PC-3 (cell line): ENCODE results near the gene CARD19. TPM values are rescaled to one million over a fixed set of nuclear protein-coding genes. Genes with fewer than 3 reads are reported as not detected.

Experiments used
- ATAC-seq: fragments of 200-7000 bp; cut with Tn5 transposase; 2 replicates; pipeline ENCODE4 v1.9.1; 2020; ENCODE audit warnings: mild to moderate bottlenecking, moderate library complexity
- BruUV-seq: library from RNA; stranded (reverse); fragments of 400-500 nt; replicated peaks from 2 replicates; lab custom pipeline; 2021; lab: Mats Ljungman, UMichigan
- CTCF ChIA-PET: fragments of 300-600 bp; sonication (Branson Sonifier 250); formaldehyde crosslinking; loops from one replicate; lab custom pipeline; 2022; ENCODE audit warnings: antibody characterized with exemption; lab: Charles Lee
- POLR2A ChIA-PET: fragments of 300-600 bp; sonication (Branson Sonifier 250); formaldehyde crosslinking; loops from one replicate; lab custom pipeline; 2022; ENCODE audit warnings: antibody characterized with exemption; ENCODE audit not compliant: unreplicated experiment; lab: Charles Lee
- DNase-seq: peaks from one replicate; pipeline ENCODE4 v3.0.0-alpha.2; 2015
- H2AFZ ChIP-seq: fragments of 300-600 bp; sonication (generic); 2 replicates; pipeline ENCODE4 v1.6.0; 2016; ENCODE audit warnings: antibody characterized with exemption, low read length
- H3F3A ChIP-seq: fragments of 300-600 bp; sonication (generic); one replicate; pipeline ENCODE4 v1.6.0; 2017; ENCODE audit warnings: antibody characterized with exemption, low read length, control low read depth, mild to moderate bottlenecking; ENCODE audit not compliant: unreplicated experiment
- H3K27ac ChIP-seq: fragments of 300-600 bp; sonication (generic); 2 replicates; pipeline ENCODE4 v1.5.1; 2016; ENCODE audit warnings: mild to moderate bottlenecking, low read length
- H3K27me3 ChIP-seq: fragments of 300-600 bp; sonication (generic); 2 replicates; pipeline ENCODE4 v1.6.1; 2016; ENCODE audit warnings: low read length, mixed read lengths
- H3K36me3 ChIP-seq: fragments of 300-600 bp; sonication (generic); 2 replicates; pipeline ENCODE4 v1.6.1; 2016; ENCODE audit warnings: low read depth, mixed run types, low read length, mixed read lengths
- H3K4me1 ChIP-seq: fragments of 300-600 bp; sonication (generic); 2 replicates; pipeline ENCODE4 v1.5.1; 2016; ENCODE audit warnings: low read length; ENCODE audit not compliant: insufficient read depth
- H3K4me2 ChIP-seq: fragments of 300-600 bp; sonication (generic); 2 replicates; pipeline ENCODE4 v1.6.0; 2016; ENCODE audit warnings: low read length
- H3K4me3 ChIP-seq: fragments of 300-600 bp; sonication (generic); 2 replicates; pipeline ENCODE4 v1.5.1; 2016; ENCODE audit warnings: mild to moderate bottlenecking, low read length, mixed read lengths
- H3K79me2 ChIP-seq: fragments of 300-600 bp; sonication (generic); 2 replicates; pipeline ENCODE4 v1.6.1; 2017; ENCODE audit warnings: low read length, mixed read lengths
- H3K9ac ChIP-seq: fragments of 300-600 bp; sonication (generic); 2 replicates; pipeline ENCODE4 v1.6.0; 2016; ENCODE audit warnings: mild to moderate bottlenecking, low read length
- H3K9me2 ChIP-seq: fragments of 300-600 bp; sonication (generic); replicated peaks from 2 replicates; pipeline ENCODE4 v1.6.1; 2016; ENCODE audit warnings: mixed run types, low read length, mixed read lengths
- H3K9me3 ChIP-seq: fragments of 300-600 bp; sonication (generic); 2 replicates; pipeline ENCODE4 v1.6.1; 2016; ENCODE audit warnings: low read length, mixed read lengths
- H4K20me1 ChIP-seq: fragments of 300-600 bp; sonication (generic); 2 replicates; pipeline ENCODE4 v1.6.1; 2016; ENCODE audit warnings: low read length, mixed read lengths
- EZH2 ChIP-seq: fragments of 300-600 bp; sonication (generic); IDR thresholded peaks from one replicate; pipeline ENCODE4 v1.6.1; 2017; ENCODE audit warnings: antibody characterized with exemption, mild to moderate bottlenecking, low read length; ENCODE audit not compliant: unreplicated experiment
- EZH2phosphoT487 ChIP-seq: fragments of 300-600 bp; sonication (generic); IDR thresholded peaks from 2 replicates; pipeline ENCODE4 v1.6.1; 2018; ENCODE audit warnings: mild to moderate bottlenecking, antibody characterized with exemption, low read length, borderline replicate concordance
- intact Hi-C: fragments of 100-400 bp; cut with micrococcal nuclease; formaldehyde crosslinking; loops from 2 replicates; pipeline ENCODE4 v1.9.0; 2023
- total RNA-seq: library from RNA; depleted of rRNA; stranded (reverse); fragments of >200 nt; gene quantifications from 2 replicates; pipeline ENCODE4 v1.2.3, GENCODE V29; 2014
- TF ChIP-seq, protein P1 (sequence below): fragments of 300-600 bp; sonication (generic); conservative IDR thresholded peaks from 2 replicates; pipeline ENCODE4 v1.5.1; 2017; ENCODE audit warnings: antibody characterized with exemption, low read depth, mild to moderate bottlenecking, low read length

The CARD19 gene
- total RNA-seq, 1 experiment from 2014 or later: 68.6 TPM

DNA sequence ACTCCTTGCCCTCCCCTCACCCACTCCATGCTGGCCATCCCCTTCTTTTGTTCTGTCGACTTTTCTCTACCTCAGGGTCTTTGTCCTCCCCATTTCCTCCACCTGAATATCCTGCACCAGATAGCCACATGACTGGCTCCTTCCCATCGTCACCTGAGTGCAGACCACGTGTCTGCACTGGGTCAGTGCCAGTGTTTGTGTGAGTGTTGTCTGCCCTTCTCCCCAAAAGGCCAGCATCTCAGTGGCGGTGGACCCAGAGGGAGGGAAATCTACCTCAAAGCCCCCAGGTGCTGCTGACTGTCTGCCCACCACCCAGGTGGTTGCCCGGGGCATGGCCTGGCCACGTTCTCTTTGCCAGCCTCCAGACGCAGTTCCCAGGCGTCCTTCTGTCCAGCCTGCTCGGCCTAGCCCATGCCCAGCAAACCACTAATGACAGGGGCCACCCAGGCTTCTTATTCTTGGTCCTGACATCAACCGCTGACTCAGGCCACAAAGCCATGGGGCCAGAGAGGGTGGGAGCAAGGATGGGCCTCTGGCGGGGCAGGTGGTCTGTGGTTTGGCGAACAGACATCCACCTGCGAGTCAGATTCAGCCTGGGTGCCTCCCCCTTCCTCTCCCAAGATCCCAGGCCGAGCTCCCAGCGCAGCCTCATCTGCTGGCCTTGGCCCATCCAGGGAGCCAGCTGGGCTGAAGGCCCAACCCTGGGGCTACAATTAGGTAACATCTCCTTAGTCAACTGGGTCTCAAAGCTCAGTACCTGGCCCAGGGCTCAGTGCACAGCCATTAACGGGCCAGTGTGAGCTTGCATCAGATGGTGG, 43.6 kb downstream of the CARD19 start:
- H3K27ac ChIP-seq: no peak overlapping the region
- no peaks in the 10 kb centered on the region for H3K79me2 ChIP-seq
- H3K4me2 ChIP-seq: no peak overlapping the region
- no peak for DNase-seq
- ATAC-seq: no peak
- no peaks in the 10 kb centered on the region for H3K27me3 ChIP-seq
- POLR2A ChIA-PET: no interaction called here
- no peaks in the 10 kb centered on the region for H3K36me3 ChIP-seq
- no peak overlapping the region for H2AFZ ChIP-seq
- TF ChIP-seq EZH2 (no peak), EZH2phosphoT487 (no peak)
- TF ChIP-seq, protein P1, sequence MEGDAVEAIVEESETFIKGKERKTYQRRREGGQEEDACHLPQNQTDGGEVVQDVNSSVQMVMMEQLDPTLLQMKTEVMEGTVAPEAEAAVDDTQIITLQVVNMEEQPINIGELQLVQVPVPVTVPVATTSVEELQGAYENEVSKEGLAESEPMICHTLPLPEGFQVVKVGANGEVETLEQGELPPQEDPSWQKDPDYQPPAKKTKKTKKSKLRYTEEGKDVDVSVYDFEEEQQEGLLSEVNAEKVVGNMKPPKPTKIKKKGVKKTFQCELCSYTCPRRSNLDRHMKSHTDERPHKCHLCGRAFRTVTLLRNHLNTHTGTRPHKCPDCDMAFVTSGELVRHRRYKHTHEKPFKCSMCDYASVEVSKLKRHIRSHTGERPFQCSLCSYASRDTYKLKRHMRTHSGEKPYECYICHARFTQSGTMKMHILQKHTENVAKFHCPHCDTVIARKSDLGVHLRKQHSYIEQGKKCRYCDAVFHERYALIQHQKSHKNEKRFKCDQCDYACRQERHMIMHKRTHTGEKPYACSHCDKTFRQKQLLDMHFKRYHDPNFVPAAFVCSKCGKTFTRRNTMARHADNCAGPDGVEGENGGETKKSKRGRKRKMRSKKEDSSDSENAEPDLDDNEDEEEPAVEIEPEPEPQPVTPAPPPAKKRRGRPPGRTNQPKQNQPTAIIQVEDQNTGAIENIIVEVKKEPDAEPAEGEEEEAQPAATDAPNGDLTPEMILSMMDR: no peak
- no TSS peak for BruUV-seq
- H4K20me1 ChIP-seq: no peaks in the 10 kb centered on the region
- no peaks in the 10 kb centered on the region for H3K9me3 ChIP-seq
- no peak overlapping the region for H3K4me3 ChIP-seq
- intact Hi-C loops: no loop called here
- CTCF ChIA-PET: no interaction called here
- H3F3A ChIP-seq: no peaks in the 10 kb centered on the region
- H3K4me1 ChIP-seq: peaks cover 11% of the 10 kb centered on the region
- no peaks in the 10 kb centered on the region for H3K9me2 ChIP-seq
- no peak overlapping the region for H3K9ac ChIP-seq

DNA sequence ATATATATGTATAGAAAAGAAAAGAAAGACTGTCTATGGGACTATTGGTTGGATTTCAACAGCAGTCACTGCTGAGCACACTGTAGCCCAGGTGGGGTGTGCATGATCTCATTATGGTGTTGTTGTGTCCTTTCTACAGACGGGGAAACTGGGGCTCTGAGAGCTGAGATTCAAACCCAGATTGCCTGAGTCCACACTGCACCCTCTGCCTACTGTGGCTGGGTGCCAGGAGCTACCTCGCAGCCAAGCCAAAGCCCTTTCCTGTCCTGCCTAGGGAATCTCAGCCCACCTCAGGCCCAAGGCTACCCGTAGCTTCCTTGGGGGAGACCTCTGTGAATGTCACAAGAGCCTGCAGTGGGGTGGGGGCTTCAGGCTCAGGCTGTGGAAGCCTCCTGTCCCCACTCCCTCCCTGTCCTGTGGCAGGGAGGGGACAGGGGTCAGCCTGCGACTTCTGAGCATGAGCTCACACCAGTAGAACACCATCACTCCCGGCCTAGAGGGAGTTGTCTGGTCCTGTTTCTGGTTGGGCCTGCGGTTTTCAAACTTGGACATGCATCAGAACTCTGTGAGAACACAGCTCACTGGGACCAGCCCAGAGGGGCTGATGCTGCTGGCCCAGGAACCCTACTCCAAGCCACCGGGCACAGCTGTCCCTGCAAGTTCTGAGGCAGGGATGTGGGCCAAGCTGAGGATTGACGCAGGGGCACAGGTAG, 45.9 kb downstream of the CARD19 start:
- H3F3A ChIP-seq: no peaks in the 10 kb centered on the region
- ChIA-PET CTCF (no interaction called here), POLR2A (interaction anchor here (0.7 kb wide), 1 partner anchor 12 kb away, joined by 5 read pairs; no protein-coding TSS in a partner anchor)
- no peaks in the 10 kb centered on the region for H3K79me2 ChIP-seq
- H3K9me2 ChIP-seq: no peaks in the 10 kb centered on the region
- no peak for TF ChIP-seq EZH2
- no peak for TF ChIP-seq EZH2phosphoT487
- TF ChIP-seq, protein P1: no peak
- H3K36me3 ChIP-seq: no peaks in the 10 kb centered on the region
- H3K4me1 ChIP-seq: 0 out of 2 replicates have a peak, but pooled peaks cover 7% of the 10 kb centered on the region
- BruUV-seq: no TSS peak
- H3K27me3 ChIP-seq: no peaks in the 10 kb centered on the region
- H4K20me1 ChIP-seq: no peaks in the 10 kb centered on the region
- H3K4me3 ChIP-seq: no peak overlapping the region
- no peak overlapping the region for H3K9ac ChIP-seq
- H3K27ac ChIP-seq: no peak overlapping the region
- intact Hi-C loops: no loop called here
- no peak for DNase-seq
- no peak overlapping the region for H2AFZ ChIP-seq
- no peak overlapping the region for H3K4me2 ChIP-seq
- no peaks in the 10 kb centered on the region for H3K9me3 ChIP-seq
- no peak for ATAC-seq
